ENCODE results near the gene RCCD1.

DNA sequence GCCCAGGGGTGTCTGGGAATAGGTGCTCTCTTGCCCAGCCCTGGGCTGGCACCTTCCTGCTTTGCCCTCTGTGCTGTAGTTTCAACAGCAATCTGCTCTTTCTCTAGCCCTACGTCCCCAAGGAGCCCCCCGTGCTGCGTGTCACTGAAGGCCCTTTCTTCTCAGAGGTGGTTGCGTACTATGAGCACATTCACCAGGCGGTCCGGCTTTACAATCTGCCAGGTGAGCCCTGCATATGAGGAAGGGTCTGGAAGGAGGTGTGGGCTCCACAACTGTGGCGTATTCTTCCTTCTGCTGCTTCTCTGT lies 42.0 kb upstream of the RCCD1 start:
- TF ChIP-seq EZH2 (IDR thresholded peaks at IDR 0.05; ENCODE audit: borderline replicate concordance, low read depth, low read length, severe bottlenecking) (no peak), POLR2AphosphoS5 (IDR thresholded peaks at IDR 0.05; ENCODE audit: insufficient read depth, low read depth, low read length) (no peak)
- TF ChIP-seq, protein P1, sequence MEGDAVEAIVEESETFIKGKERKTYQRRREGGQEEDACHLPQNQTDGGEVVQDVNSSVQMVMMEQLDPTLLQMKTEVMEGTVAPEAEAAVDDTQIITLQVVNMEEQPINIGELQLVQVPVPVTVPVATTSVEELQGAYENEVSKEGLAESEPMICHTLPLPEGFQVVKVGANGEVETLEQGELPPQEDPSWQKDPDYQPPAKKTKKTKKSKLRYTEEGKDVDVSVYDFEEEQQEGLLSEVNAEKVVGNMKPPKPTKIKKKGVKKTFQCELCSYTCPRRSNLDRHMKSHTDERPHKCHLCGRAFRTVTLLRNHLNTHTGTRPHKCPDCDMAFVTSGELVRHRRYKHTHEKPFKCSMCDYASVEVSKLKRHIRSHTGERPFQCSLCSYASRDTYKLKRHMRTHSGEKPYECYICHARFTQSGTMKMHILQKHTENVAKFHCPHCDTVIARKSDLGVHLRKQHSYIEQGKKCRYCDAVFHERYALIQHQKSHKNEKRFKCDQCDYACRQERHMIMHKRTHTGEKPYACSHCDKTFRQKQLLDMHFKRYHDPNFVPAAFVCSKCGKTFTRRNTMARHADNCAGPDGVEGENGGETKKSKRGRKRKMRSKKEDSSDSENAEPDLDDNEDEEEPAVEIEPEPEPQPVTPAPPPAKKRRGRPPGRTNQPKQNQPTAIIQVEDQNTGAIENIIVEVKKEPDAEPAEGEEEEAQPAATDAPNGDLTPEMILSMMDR (IDR thresholded peaks at IDR 0.05; ENCODE audit: extremely low read depth in 1 of 2, insufficient read depth in 1 of 2, low read depth in 1 of 2, low read length in 2 of 2): no peak
